GM18861 (cell line): Measurements from ENCODE around the gene NOVA2.

ENCODE experiments used
- ATAC-seq: cut with Tn5 transposase; IDR thresholded peaks from one replicate; pipeline ENCODE4 v1.9.1; 2021; ENCODE audit not compliant: unreplicated experiment

NOVA2 gene

GRCh38 chr19:46002678-46003275 lies 29.1 kb upstream of the NOVA2 start:
- ATAC-seq: no peak

DNA sequence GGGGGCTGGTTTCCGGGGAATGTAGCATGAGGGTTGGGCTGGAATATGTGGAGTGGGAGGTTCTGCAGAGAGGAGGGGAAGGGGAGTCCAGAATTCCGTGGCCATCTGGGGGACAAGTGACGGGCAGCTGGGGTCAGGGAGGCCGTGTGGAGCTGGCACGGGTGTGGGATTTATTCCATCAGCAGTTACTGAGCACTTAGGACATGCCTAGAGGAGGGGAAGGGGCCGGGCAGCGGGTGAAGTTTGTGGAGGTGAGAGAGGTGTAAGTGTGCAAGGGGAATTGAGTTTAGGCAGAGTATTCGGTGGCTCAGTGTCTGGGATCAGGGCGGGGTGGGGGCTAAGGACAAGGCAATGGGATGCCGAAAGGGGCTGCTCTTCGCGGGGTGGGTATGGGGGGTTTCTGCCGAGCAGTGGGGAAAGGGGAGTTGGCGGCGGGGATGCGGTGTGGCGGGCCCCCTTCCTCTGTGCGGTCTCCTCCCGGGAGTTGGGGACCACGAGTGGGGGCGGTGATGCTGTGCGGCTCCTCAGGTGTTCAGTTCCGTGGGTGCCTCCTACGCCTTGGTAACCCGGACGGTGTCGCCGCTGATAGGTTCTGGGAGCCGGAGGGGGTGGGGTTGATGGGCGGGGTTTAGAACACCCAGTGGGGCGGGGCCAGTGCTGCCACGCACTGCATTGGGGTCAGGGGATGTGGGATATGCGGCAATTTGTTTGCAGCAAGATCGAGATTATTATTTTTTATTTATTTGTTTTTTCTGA lies 27.0 kb upstream of the NOVA2 start:
- no peak for ATAC-seq

DNA sequence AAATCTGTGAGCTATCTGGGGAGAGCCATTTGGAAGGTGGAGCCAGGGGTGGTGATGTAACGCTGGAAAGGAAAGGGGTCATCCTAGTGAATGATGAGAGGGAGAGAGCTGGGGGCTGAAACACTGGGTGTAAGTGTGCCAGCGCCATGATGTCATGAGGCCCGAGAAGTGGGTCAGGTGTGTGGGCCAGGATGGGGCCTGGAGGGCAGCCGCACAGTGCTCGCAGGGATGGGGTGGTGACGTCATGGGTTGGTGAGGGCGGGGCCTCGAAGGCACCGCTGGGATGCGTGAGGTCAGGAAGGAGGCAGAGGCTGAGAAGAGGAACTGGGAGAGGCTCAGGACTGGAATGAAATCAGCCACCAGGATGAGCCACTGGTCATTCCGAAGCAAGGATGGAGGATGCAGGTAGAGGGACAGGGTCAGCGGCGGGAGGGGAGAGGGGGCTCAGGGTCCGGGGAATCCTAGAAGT lies 26.0 kb upstream of the NOVA2 start:
- ATAC-seq: no peak

GRCh38 chr19:45998834-45999233 lies 25.2 kb upstream of the NOVA2 start:
- no peak for ATAC-seq

DNA sequence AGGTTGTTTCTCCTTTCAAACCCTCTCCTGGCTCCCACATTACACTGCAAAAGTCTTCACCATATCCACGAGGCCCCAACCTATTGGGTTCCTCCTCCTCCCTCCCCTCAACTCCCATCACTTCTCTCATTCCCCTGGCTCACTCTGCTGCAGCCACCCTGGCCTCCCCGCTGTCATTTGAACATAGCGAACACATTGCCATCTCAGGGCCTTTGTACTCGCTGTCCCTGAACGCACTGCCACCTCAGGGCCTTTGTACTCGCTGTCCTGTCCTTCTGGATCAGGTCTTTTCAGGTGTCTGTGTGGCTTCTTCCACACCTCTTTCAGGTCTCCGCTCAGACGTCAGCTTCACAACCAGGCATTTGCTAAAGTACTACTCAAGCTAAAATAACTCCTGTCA lies 23.3 kb upstream of the NOVA2 start:
- no peak for ATAC-seq

- no peak for ATAC-seq
Measured at GRCh38 chr19:45995715-45996385, 22.2 kb upstream of the NOVA2 start.

- peak; percentile 95 for ATAC-seq
Measured at GRCh38 chr19:45994998-45995714, 21.5 kb upstream of the NOVA2 start, which contains the start of gene CCDC61. CCDC61 (plus strand) TSS chr19:45995467; CDS start chr19:46003019, 7,552 bp downstream.

DNA sequence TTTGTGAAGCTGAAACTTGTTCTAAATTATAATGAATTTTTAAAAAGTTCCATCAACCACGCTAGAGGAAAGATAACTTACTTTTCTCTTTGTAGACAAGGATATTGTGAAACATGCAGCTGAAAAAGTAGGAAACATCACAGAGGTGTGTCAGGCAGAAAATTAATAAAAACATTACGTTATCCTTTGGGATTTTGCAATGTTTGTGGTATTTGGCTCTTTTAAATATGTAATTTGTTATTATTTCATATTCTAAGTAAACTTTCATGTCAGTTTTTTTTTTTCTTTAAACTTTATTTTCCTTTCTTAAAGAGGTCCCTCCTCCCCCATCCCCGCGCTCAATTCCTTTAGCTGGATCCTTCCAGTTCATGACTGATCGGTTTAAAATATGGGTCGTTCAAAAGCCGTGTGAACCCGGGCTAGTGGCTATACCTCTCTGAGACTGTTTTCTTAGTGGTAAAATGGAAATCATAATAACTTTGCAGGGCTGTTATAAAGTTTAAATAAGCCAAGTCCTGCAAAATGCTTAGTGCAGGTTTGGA lies 20.9 kb upstream of the NOVA2 start:
- no peak for ATAC-seq

GRCh38 chr19:45990113-45990728 lies 16.6 kb upstream of the NOVA2 start:
- no peak for ATAC-seq

- ATAC-seq: no peak
Measured at GRCh38 chr19:45985321-45985720, 11.7 kb upstream of the NOVA2 start.

DNA sequence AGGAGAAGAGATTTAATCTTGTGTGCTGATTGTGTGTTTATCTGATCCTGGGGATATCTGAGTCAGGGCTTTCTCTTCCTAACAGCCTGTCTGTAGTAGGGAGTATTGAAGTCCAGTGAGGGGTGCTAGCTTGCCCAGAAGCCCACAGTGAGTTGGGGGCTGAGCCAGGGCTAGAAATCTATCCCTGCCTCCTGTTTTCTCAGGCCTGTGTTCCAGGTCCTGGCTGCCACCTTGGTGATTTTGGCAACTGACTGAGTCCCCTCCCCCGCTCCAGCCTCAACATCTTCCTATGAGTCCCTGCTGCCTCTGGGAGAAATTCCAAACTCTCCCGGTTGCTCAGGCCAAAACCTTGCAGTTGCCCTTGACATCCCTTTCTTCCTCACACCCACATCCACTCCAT lies 7.7 kb upstream of the NOVA2 start:
- ATAC-seq: no peak

DNA sequence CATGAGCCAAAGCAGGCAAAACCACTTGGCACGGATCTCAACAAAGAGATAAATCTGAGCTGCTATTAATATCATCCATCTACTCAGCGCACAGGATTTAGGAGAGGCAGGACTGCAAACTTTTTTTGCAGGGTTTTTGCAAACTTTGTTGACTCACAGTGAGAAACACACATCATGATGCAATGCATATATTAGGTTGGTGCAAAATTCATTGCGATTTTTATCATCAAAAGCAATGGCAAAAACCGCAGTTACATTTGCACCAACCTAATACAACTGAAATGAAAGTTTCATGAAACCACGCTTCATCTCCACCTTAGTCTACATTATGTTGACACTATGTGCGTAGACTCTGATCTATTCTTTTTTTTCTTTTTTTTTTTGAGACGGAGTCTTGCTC lies 4.5 kb upstream of the NOVA2 start:
- no peak for ATAC-seq

DNA sequence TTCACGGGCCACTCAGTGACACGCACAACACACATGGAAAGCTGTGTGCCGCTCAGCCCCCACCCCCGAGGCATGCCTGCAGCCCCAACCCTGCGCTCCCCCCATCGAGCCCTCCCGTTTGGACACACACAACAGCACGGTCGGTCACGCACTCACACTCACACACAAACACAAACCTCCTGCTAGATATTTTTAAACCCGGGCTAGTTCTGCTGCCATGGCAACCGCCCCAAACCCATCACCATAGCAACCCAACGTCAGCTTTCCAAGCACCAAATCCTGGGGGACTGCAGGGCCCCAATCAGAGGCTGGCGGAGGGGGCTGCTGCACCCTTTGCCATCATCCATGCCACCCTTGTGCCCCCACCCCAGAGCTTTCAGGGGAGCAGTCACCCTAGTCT lies 2.5 kb upstream of the NOVA2 start:
- no peak for ATAC-seq

DNA sequence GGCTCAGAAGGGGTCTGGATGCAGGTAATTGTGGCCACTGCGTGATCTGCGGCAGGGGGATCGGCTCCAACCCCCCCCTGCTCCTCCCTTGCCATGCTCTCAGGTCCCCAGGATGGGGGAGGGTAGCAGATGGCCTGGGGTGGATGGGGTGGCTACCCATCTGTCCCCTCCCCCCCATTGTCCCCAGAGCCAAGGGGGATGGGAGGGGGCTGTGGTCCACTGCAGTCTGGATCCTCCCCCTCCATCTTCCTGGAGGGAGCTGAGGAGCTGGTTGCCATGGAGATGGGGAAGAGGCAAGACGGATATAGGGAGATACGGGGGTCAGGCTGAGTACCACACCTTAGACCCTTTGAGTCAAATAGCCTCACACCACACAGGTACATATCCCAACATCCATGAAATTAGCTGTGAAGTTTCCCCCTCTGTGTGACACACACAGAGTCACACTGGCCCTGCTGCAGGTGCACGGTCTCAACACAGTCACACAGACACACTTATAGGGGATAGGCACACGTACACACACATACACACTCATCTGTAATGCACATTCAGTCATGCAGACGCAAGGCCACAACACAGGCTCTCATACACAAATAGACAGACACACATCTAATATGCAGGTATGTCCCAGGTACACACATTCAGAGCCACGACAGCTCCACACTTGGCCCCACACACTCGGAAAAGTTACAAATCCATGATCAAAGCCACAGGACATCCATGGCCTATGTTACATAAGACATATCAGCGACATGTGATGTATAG lies 1.8 kb upstream of the NOVA2 start:
- ATAC-seq: no peak

DNA sequence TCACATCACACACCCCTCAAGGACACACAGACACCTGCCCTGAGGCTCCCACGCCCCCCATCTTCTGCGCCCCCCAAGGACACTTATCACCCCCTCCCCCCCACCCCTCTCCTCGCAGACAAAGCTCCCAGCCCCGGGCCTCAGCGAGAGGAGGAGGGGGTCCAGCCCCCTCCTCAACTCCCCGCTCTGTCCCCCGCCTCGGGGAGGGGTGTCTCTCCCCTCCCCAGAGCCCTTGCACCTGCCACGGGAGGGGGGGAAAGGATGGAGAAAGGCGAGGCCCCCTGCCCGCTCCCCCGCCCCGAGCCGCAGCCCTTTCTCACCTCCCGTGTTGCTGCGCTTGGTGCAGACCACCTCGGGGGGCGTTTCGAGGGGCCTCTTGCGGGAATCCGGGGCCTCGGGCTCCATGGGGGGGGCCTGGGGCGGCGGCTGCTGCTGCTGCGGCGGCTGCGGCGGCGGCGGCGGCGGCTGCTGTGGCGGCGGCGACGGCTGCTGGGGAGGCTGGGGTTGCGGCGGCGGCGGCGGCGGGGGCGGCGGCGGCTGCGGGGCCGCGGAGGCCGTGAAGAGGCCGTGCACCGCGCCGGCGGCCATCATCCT lies 621 bp downstream of the NOVA2 start:
- no peak for ATAC-seq

DNA sequence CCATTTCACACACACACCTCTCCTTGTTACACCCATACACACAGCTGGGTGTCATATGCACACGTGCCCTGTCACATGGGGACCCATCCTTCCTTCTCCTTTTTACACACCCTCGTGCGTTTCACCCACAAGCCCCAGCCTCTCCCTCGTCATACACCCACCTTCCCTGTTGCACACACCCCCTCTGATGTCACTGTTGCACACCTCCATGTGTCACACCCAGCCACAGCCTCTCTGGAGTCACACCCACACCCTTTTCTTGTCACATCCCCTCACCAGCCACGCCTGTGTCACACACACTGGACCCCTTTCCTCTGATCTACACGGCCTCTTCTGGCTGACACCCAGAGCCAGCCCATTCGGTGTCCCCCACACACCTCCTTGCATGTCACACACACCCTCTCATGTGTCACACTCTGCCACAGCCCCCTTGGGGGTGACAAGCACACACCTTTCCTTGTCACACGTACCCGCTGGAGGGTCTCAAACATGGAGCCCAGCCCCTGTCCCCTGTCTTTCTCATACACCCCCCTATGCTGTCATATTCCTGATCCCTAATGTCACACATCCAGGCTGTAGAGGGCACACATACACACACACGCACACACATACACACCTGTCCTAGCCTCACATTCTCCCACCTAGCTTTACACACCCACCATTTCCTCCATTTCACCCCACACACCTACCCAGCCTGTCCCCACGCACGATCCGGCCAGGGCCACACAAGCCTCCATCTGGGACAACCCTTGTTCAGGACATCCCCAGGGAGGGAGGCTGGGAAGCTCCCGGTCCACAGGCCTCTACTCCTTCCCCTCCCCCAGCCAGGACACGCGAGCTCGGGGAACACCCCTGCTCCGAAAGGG lies 1.4 kb downstream of the NOVA2 start:
- ATAC-seq: no peak

- ATAC-seq: no peak
Measured at GRCh38 chr19:45971260-45971902, 2.3 kb downstream of the NOVA2 start.

DNA sequence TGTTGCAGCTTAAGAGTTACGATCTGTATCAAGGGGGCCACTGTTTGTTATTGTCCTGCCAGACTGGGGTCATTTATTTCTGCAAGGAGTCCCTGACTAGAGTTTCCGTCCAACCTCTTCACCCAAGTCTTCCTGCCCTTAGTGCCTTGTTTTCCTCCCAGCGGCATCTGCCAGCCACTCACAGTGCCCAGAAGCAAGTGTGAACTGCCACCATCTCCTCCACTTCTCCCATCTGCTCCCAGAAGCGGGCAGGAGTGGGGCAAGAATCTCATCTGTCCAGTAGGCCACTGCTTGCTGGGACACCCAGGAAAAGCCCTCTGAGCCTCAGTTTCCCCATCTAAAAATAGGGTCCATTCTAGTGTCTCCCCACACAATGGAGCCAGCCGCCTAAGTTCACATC lies 4.0 kb downstream of the NOVA2 start:
- no peak for ATAC-seq
